G401.6 (cell line): ENCODE data around the gene MYO7A.

ENCODE experiments used
- FAIRE-seq: peaks from 2 replicates; lab custom pipeline; 2012; peaks lifted over from hg19 to GRCh38; lab: Jason Lieb, UNC

MYO7A gene

GRCh38 chr11:77217156-77217555 is 89.1 kb downstream of the MYO7A start:
- no peak for FAIRE-seq

- no peak for FAIRE-seq
Measured at GRCh38 chr11:77223797-77224196, 95.8 kb downstream of the MYO7A start.

- no peak for FAIRE-seq
Measured at GRCh38 chr11:77230878-77231605, 103.0 kb downstream of the MYO7A start.

GRCh38 chr11:77231800-77232199 is 103.8 kb downstream of the MYO7A start:
- FAIRE-seq = no peak

GRCh38 chr11:77232242-77232641 is 104.2 kb downstream of the MYO7A start:
- no peak for FAIRE-seq

GRCh38 chr11:77233011-77233410 is 105.0 kb downstream of the MYO7A start:
- FAIRE-seq = no peak

- no peak for FAIRE-seq
Measured at GRCh38 chr11:77236901-77237300, 108.9 kb downstream of the MYO7A start.

- no peak for FAIRE-seq
Measured at GRCh38 chr11:77244277-77245027, 116.4 kb downstream of the MYO7A start.

GRCh38 chr11:77249427-77249826 is 121.4 kb downstream of the MYO7A start:
- no peak for FAIRE-seq

- no peak for FAIRE-seq
Measured at GRCh38 chr11:77250881-77251640, 123.0 kb downstream of the MYO7A start.

- FAIRE-seq = no peak
Measured at GRCh38 chr11:77252555-77253270, 124.7 kb downstream of the MYO7A start.

- no peak for FAIRE-seq
Measured at GRCh38 chr11:77253690-77254089, 125.6 kb downstream of the MYO7A start.

- FAIRE-seq = no peak
Measured at GRCh38 chr11:77259641-77260040, 131.6 kb downstream of the MYO7A start.

- no peak for FAIRE-seq
Measured at GRCh38 chr11:77262803-77263202, 134.8 kb downstream of the MYO7A start.
